ENCODE measurements around the gene TEX264. TPM values are rescaled to one million over a fixed set of nuclear protein-coding genes. Genes with fewer than 3 reads are reported as not detected.

The TEX264 gene
- total RNA-seq, result 57.2 and 63.2 TPM in 2 replicates

GRCh38 chr3:51670823-51671733 lies at the start of gene TEX264:
Gene TEX264 (plus strand): TSS chr3:51671252. CDS start chr3:51674305, 3,053 bp downstream.

GRCh38 chr3:51706788-51707731 lies 36.0 kb downstream of the TEX264 start, which contains the start of gene GRM2:
Gene GRM2 (plus strand): TSS chr3:51707068. CDS start chr3:51708984, 1,916 bp downstream.

Other genes starting within 250 kb of the TEX264 start
- 7.7 and 10.8 TPM in 2 replicates for gene DCAF1, start 171.2 kb upstream of the TEX264 start, total RNA-seq
- 7.4 and 7.6 TPM in 2 replicates for gene RAD54L2, start 132.5 kb upstream of the TEX264 start, total RNA-seq
- under 0.01 TPM in 1 of 2 replicates, not detected in the other for gene GRM2, start 35.8 kb downstream of the TEX264 start, total RNA-seq
- gene IQCF6, start 108.0 kb downstream of the TEX264 start, total RNA-seq, result not detected in 2 replicates
- gene IQCF2, start 190.4 kb downstream of the TEX264 start, total RNA-seq, result not detected in 2 replicates
- not detected in 2 replicates for gene IQCF5, start 204.3 kb downstream of the TEX264 start, total RNA-seq
- not detected in 2 replicates for gene IQCF1, start 232.1 kb downstream of the TEX264 start, total RNA-seq

Data from bronchus fibroblast of lung (primary cell).